Esophagus squamous epithelium (tissue), 5 donors: ENCODE measurements around the gene SH3RF1. TPM values are rescaled to one million over a fixed set of nuclear protein-coding genes. Genes with fewer than 3 reads are reported as not detected.

ENCODE experiments used
- DNase-seq: peaks from one replicate; lab custom pipeline; 2025; lab: John Stamatoyannopoulos, UW
- H3K27ac ChIP-seq, 4 donors: fragments of 200-600 bp; sonication (generic); one replicate each; pipeline ENCODE4 v1.5.1; 2016 to 2019; ENCODE audit warnings: mild to moderate bottlenecking in 1 of 4
- H3K27me3 ChIP-seq, 4 donors: fragments of 200-600 bp; sonication (generic); 1 replicate in 3 of 4; 2 replicates in 1 of 4; pipeline versions ENCODE4 v1.5.1 to v1.6.0; 2017 to 2021; ENCODE audit warnings: antibody characterized with exemption in 1 of 4
- H3K36me3 ChIP-seq, 3 donors: fragments of 200-600 bp; sonication (generic); one replicate each; pipeline ENCODE4 v1.5.1; 2016 to 2019
- H3K4me1 ChIP-seq, 3 donors: fragments of 200-600 bp; sonication (generic); one replicate each; pipeline ENCODE4 v1.5.1; 2017 to 2019
- H3K4me3 ChIP-seq, 4 donors: fragments of 200-600 bp; sonication (generic); 1 replicate in 3 of 4; 2 replicates in 1 of 4; pipeline ENCODE4 v1.5.1; 2016 to 2019; ENCODE audit warnings: mild to moderate bottlenecking in 2 of 4, moderate library complexity in 1 of 4
- H3K9me3 ChIP-seq, 3 donors: fragments of 200-600 bp; sonication (generic); one replicate each; pipeline ENCODE4 v1.5.1; 2016 to 2019
- POLR2A ChIP-seq, 4 donors: fragments of 450-650 bp; IDR thresholded peaks; one replicate each; pipeline ENCODE4 v1.6.1; 2017; ENCODE audit warnings: antibody characterized with exemption in 4 of 4, mild to moderate bottlenecking in 4 of 4, moderate library complexity in 3 of 4
- WGBS, 2 donors: methylation state at CpG; one replicate each; pipeline ENCODE4 v1.1.5; 2018; 5-methylcytosine and 5-hydroxymethylcytosine counted together
- intact Hi-C: fragments of 100-400 bp; cut with DNase I; formaldehyde crosslinking; loops from one replicate; pipeline ENCODE4 v1.15.0; 2022
- total RNA-seq, 4 donors: library from RNA; depleted of rRNA; stranded (reverse); fragments of >200 nt; gene quantifications; one replicate each; pipeline ENCODE4 v1.1.0, GENCODE V29; 2016
- TF ChIP-seq, protein P1 (sequence below), 6 experiments: fragments of 450-650 bp in 4 of 6; fragments of 200-600 bp in 2 of 6; sonication (generic) in 2 of 6; IDR thresholded peaks; one replicate each; pipeline ENCODE4 v1.5.1; 2016 to 2019; ENCODE audit warnings: antibody characterized with exemption in 6 of 6, mild to moderate bottlenecking in 4 of 6, moderate library complexity in 4 of 6
- donor health status: DM: yes; HTN: yes; CAD: no.

Gene SH3RF1
- total RNA-seq, 4 donors from 2014 or later, result 3.9 to 9.3 (median 5.7) TPM

DNA sequence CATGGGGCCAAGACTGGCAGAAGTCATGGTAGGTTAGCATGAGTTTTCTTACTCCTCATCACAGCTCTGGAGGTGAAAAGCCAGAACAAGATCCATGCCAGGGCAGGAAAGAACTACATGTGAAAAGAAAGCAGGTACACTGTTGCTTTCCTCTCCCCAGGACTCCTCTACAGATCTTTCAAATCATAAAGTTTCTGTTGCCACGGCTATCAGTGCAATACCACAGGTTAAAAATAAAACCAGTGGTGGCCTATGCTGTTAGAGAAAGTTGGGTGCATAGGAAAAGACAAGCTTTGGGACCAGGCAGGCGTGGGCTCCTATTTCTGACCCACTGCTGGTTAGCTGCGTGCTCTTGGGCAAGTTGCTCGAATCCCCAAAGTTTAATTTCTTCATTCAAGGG, 81.4 kb downstream of the SH3RF1 start:
- intact Hi-C loops, result no loop called here
- Histone ChIP-seq H3K4me3 (no peak overlapping the region), H3K9me3 (no peaks in the 10 kb centered on the region), H3K27me3 (no peaks in the 10 kb centered on the region), H3K36me3 (no peaks in the 10 kb centered on the region), H3K4me1 (peaks cover 0 to 31% (median 8%) of the 10 kb centered on the region in 3 donors), H3K27ac (peak overlapping the region in 1 of 4 donors; percentile 43)
- TF ChIP-seq, protein P1, sequence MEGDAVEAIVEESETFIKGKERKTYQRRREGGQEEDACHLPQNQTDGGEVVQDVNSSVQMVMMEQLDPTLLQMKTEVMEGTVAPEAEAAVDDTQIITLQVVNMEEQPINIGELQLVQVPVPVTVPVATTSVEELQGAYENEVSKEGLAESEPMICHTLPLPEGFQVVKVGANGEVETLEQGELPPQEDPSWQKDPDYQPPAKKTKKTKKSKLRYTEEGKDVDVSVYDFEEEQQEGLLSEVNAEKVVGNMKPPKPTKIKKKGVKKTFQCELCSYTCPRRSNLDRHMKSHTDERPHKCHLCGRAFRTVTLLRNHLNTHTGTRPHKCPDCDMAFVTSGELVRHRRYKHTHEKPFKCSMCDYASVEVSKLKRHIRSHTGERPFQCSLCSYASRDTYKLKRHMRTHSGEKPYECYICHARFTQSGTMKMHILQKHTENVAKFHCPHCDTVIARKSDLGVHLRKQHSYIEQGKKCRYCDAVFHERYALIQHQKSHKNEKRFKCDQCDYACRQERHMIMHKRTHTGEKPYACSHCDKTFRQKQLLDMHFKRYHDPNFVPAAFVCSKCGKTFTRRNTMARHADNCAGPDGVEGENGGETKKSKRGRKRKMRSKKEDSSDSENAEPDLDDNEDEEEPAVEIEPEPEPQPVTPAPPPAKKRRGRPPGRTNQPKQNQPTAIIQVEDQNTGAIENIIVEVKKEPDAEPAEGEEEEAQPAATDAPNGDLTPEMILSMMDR (IDR thresholded peaks at IDR 0.05), result no peak
- TF ChIP-seq POLR2A (IDR thresholded peaks at IDR 0.05), result no peak
- WGBS, 2 donors, result 79 to 89% methylated on average over 4 of the region's 4 CpGs
- DNase-seq, result no peak

DNA sequence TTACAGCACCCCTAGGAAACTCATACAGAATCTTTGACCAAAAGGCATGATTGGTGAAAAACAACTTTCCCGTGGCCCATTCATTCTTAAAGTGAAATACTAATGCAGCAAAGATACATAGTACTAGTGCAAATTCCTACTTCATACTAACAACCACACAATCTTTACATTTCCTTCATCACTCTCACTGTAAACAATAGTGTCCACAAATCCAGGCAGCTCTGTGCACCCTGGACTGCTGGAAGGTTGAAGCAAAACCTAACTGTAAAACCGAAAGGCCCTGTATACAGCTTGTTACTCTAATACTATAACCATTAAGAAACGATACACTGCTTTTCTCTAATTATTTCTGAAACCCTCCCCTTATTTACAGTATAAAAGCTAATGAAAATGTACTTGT, 82.6 kb downstream of the SH3RF1 start:
- H3K4me3 ChIP-seq, result no peak overlapping the region

DNA sequence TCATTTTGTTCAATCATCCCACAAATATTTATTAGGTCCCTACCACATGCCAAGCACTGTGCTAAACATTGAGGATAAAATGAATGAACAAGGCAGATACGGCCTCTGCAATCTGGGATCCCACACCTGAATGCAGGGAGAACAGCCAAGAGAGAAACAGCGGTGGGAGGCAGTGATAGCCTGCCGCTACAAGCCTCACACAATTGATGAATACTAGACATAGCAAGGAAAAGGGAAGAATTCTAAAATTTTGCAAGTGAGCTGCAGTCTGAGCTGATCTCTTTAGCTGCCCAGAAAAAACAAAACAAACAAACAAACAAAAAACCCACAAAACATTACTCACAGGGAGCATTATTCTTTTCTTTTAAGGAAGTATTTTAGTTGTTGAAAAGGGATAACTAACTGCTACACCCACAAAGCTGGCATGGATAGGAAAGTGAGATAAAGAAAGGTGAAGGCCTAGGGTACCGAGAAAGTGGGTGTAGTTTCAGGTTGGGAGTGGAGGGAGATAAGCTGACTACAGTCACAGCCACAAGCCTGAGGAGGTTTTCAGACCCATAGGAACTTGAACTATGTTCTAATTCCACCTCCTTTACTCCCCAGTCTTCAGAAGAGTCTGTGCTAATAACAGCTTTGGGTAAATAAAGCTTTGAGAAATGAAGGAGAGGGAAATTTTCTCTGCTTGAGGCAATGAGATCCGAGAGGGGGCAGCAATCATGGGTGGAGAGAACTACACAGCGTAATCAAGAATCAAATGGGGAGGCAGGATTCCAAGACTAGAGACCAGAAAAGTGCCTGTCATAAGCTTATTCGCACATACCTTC, 85.4 kb downstream of the SH3RF1 start:
- no peaks in the 10 kb centered on the region for H3K27me3 ChIP-seq
- H3K27ac ChIP-seq, result peak overlapping the region in 2 of 4 donors; percentile 10 to 23
- no peak for DNase-seq
- 51 to 65% methylated on average over 7 of the region's 7 CpGs for WGBS, 2 donors
- no peak for TF ChIP-seq POLR2A (IDR thresholded peaks at IDR 0.05)
- TF ChIP-seq, protein P1 (IDR thresholded peaks at IDR 0.05), result no peak
- H3K9me3 ChIP-seq, result no peaks in the 10 kb centered on the region
- no peaks in the 10 kb centered on the region for H3K36me3 ChIP-seq
- intact Hi-C loops, result no loop called here
- H3K4me3 ChIP-seq, result no peak overlapping the region
- H3K4me1 ChIP-seq, result peaks cover 0 to 48% (median 18%) of the 10 kb centered on the region in 3 donors

More for the DNA sequence above, 82.6 kb downstream of the SH3RF1 start:
- DNase-seq, result no peak
- Histone ChIP-seq H3K27ac (no peak overlapping the region), H3K36me3 (no peaks in the 10 kb centered on the region), H3K27me3 (no peaks in the 10 kb centered on the region), H3K9me3 (no peaks in the 10 kb centered on the region), H3K4me1 (peaks cover 0 to 43% (median 18%) of the 10 kb centered on the region in 3 donors)
- TF ChIP-seq, protein P1 (IDR thresholded peaks at IDR 0.05), result no peak
- TF ChIP-seq POLR2A (IDR thresholded peaks at IDR 0.05), result no peak
- 80 to 88% methylated on average over 3 of the region's 3 CpGs for WGBS, 2 donors
- intact Hi-C loops, result no loop called here

DNA sequence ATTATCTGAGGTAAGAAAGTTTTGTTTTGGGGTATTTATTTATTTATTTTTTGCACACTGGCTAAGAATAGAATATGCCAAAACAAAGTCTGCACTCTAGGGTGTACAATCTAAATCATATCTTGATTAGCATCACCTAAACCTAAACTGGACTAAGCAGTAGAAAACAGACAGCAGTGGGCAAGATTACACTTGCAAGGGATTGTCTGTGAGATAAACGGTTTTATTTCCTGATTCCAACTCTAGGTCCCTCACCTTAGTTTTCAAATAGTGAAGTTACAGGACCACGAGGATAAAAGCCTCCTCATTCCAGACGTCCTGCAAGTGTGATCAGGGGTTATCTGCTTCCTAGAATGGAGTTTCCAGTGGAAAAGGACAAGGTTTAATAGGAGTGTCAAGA, 86.1 kb downstream of the SH3RF1 start:
- Histone ChIP-seq H3K27ac (peak overlapping the region in 1 of 4 donors; percentile 23), H3K9me3 (no peaks in the 10 kb centered on the region), H3K4me3 (no peak overlapping the region), H3K27me3 (no peaks in the 10 kb centered on the region), H3K4me1 (peaks cover 0 to 51% (median 20%) of the 10 kb centered on the region in 3 donors), H3K36me3 (no peaks in the 10 kb centered on the region)
- 21 to 62% methylated on average over 3 of the region's 3 CpGs for WGBS, 2 donors
- DNase-seq, result no peak
- TF ChIP-seq POLR2A (IDR thresholded peaks at IDR 0.05), result no peak
- TF ChIP-seq, protein P1 (IDR thresholded peaks at IDR 0.05), result no peak
- intact Hi-C loops, result no loop called here

DNA sequence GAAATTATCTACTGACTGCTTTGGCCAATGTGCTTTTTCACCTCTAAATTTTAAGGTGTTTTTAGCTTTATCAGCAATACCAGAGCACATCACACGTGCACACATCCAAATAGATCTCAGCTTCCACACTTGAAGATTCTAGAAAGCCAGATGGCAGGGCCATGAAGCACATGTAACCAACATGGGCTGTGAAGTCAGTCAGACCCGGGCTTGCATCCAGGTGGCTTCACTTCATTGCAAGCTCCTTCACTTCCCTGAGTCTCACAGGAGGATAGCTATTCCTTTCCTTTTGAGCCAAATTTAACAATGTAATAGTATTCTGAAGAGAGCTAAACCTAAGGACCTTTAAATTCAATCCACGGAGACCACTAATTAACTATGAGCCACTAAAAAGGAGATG, 86.5 kb downstream of the SH3RF1 start:
- Histone ChIP-seq H3K4me1 (peaks cover 0 to 51% (median 18%) of the 10 kb centered on the region in 3 donors), H3K9me3 (no peaks in the 10 kb centered on the region), H3K27me3 (no peaks in the 10 kb centered on the region), H3K4me3 (no peak overlapping the region), H3K36me3 (no peaks in the 10 kb centered on the region), H3K27ac (peak overlapping the region in 1 of 4 donors; percentile 21)
- WGBS, 2 donors, result 56 to 61% methylated on average over 3 of the region's 3 CpGs
- intact Hi-C loops, result no loop called here
- TF ChIP-seq, protein P1 (IDR thresholded peaks at IDR 0.05), result no peak
- no peak for TF ChIP-seq POLR2A (IDR thresholded peaks at IDR 0.05)
- no peak for DNase-seq
